OCI-M2 (cell line): Measurements from ENCODE around the gene TIGIT.

Experiments used
- DNase-seq: peaks from one replicate; lab custom pipeline; 2025; ENCODE audit not compliant: unreplicated experiment; lab: John Stamatoyannopoulos, UW

The TIGIT gene

DNA sequence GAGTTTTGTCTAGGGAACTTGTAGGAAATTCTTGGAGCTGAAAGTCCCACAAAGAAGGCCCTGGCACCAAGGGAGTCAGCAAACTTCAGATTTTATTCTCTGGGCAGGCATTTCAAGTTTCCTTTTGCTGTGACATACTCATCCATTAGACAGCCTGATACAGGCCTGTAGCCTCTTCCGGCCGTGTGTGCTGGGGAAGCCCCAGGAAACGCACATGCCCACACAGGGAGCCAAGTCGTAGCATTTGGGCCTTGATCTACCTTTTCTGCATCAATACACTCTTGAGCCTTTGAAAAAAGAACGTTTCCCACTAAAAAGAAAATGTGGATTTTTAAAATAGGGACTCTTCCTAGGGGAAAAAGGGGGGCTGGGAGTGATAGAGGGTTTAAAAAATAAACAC is 15.0 kb downstream of the TIGIT start:
- no peak for DNase-seq

DNA sequence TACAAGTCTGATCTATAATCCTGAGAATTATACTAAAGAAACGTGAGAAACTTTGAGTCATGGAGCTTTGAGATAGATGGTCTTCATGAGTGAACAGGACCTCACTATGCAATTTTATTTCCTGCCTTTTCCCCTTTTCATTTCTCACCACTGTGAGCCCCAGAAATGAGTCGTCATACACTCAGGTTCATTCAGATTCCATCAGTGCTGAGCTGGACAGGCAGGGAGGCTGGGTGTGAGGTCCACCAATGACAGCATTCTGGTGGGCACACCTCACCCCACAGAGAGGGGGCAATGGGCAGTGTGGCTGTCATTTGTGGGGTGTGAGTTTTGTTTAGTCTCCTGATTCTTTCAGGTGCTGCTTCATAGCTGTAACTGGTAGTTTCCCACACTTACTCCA is 16.9 kb downstream of the TIGIT start:
- DNase-seq = no peak

DNA sequence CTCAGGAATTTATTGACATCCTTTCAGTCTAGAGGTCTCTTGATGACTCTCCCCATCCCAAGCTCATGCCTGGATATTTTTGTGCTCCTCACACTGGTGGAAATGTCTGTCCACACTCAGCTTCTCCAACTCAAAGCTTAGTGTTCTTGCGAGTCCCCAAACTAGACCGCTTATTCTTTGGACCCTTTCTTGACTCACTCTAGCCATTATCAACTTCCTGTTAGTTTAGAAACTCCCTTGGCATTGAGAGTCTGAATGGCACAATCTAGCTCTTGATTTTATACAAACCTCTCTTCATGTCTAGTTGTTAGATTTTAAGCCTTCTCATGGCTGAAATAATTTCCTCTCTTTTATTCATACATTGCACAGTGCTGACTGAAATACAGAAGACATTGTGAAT is 19.6 kb downstream of the TIGIT start:
- DNase-seq = no peak

DNA sequence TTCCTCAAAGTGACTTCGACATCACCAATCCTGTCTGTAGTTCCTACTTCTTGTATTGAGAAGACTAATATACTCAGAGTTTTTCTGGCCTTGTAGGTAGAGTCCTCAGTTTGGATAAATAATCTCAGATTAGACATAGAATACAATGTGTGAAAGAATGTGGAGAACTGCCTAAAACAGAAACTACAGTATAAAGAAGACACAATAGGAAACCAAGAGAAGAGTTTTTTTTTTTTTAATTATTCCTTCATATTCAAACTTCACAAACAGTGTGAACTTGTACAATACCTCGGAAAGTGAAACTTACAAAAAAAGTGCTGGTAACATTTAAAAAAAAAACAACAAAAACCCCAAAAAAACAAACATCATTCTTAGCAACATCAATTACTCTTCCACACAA is 20.5 kb downstream of the TIGIT start:
- DNase-seq = no peak

DNA sequence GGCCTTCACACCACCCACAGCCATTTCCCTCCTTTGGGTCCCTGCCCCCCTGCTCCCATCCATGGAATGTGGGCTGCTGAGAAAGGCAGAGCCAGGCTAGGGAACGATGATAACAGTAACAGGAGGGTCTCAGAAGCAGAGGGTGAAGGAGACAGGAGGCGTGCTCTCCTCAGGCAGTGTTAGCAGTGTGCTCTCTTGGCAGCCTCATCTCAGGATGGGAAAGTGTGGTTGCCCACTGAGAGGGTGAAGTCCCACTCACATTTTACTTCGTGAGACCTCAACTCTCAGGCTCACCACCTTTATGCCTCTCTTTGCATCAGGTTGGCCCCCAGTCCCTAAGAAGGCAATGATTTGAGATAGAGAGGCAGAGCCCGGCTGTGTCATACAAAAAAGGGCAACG is 24.5 kb downstream of the TIGIT start:
- no peak for DNase-seq

DNA sequence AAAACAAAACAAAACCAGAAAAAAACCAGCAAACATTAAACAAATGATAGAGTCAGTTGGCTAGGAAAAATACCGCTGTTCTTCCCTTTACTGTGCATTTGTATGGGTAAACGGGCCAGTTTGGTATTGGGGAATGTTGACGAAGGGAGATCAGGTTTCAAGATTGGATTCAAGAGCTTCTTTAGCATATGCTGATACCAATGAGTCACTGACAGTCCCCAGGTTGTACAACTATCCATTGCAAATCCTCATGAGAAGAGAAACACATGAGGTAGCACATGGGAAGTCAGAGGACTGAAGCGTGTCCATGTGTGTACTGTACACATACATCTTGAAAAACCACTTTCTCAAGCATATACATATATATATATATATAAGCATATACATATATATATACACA is 25.6 kb downstream of the TIGIT start:
- DNase-seq = no peak

DNA sequence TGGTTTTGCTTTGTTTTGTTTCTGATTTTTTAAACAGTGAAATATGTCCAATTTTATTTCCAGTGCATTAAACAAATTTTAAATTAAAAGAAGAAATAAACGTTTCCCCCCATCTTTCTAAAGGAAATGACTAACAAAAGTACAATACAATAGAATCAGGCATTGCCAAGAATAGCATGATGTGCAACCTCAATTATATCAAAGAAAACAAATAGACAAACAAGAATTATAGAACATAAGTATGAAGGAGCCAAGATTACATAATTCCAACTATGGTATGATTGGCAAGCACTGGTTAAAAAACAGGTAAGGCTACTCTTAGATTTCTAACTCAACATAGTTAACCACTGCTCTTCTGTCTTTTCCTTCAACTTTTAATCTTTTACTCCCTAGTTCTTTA is 26.4 kb downstream of the TIGIT start:
- DNase-seq = no peak

DNA sequence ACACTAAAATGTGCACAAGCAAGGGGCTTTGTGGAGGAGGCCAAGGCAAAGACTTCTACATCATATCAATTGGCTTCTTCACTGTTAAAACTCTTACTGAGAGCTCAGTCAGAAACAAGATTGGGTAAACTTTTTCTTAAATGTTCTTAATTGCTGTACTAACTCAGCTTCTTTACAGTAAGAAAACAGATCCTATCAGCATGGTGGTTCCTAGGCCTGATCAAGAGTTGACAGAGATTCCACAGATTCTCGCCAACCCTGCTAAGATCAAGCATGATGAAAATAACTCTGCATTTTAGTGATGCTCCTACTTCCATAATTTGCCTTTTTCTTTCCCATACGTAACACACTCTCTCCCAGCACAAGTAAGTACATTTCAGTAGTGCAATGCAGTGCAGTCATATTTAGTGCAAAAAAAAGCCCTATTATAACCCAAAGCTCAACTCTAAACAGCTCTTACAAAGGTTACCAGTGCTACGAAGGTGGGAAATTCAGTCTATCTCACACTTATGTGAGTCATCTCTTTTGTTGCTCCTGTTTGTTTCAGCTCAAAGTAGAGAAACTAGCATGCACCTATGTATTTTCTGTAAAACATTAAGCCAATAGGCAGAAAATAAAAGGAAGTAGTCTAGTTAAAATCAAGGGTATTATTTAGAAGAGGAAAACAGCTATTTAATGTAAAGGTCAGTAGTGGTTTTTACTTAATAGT is 29.9 kb downstream of the TIGIT start:
- no peak for DNase-seq

DNA sequence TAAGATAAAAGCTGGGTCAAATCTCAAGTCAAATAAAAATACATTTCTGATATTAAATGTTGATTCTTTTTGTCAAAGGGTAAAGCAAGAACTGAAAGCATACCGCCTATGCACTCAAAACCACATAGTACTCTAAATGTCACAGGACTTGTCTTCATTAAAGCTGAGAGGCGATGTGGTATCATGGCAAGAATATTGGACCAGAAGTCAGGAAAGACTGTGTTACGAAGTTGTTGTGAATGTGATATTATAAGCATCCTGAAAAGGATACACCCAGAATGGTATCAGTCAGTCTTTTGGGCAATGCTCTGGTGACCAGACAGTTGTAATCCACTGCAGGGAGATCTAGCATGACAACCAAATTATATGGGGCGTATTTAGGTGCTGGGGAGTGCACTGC is 33.8 kb downstream of the TIGIT start:
- no peak for DNase-seq

DNA sequence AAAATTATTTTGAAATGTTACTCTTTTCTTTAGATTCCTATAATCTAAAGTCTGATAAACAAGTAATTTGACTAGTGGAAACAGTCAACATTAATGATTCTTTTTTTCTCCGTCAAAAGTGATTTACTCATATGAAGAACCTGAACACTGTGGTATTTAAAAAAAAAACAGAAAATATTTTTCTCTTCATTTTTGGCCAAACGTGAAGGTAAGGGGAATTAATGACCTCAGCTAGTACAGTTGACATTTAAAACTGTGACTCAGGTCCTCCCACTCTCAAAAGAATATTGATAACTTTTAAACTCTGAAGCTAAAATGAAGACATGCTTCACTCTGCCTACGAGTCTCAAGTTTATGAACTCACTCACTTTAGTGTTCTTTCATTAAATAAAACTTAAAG is 34.5 kb downstream of the TIGIT start:
- DNase-seq = no peak

DNA sequence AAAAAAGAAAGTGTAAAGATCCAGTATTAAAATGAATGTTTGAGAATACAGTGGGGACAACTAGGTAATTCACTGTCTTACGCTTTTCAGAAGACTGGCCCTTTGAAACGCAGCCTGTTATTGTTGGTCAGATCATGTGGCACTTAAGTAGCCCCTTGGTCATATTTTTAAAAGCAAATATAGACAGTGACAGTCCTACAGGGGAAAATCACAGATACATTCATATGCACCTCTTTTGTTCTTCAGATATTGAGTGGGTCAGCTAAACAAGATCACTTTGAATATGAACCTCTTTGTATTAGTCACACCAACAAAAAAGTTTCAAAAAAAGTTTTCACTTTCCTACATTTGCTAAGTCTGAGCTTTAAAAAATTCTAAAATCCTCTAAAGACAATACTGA is 36.0 kb downstream of the TIGIT start:
- no peak for DNase-seq

DNA sequence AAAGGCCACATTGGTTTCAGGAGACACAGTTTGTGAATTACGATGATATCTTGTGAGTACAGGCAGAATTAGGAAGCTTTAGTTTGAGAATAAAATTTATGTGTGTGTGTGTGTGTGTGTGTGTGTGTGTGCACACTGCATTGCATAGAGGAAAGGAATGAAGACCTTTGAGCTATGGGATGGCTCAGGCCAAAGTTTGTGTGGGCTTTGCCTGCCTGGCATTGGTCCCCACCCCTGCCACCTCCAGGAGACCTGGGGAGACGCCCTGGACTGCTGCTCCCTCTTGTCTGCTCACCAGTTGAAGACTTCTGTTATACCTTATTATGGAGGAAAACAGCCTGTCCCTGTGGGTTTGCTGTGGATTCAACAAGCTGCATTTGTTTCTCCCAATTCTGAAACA is 37.2 kb downstream of the TIGIT start:
- DNase-seq = no peak

DNA sequence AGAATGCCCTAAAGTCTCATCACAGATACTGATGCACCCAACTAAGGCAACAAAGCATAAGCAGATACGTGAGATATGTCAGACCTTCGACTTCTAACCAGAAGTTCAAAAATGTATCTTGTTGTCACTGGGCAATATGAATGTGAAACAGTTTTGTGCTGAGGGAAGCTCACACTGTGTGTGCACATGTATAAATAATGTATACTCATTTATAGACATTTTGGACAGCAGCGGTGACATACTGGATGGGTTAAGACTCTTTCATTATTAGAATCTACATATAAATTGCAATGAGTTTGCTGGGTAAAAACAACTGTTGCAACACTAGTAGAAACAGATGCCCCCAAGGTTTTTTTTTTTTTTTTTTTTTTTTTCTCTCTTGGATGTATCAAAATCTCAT is 37.9 kb downstream of the TIGIT start:
- no peak for DNase-seq

DNA sequence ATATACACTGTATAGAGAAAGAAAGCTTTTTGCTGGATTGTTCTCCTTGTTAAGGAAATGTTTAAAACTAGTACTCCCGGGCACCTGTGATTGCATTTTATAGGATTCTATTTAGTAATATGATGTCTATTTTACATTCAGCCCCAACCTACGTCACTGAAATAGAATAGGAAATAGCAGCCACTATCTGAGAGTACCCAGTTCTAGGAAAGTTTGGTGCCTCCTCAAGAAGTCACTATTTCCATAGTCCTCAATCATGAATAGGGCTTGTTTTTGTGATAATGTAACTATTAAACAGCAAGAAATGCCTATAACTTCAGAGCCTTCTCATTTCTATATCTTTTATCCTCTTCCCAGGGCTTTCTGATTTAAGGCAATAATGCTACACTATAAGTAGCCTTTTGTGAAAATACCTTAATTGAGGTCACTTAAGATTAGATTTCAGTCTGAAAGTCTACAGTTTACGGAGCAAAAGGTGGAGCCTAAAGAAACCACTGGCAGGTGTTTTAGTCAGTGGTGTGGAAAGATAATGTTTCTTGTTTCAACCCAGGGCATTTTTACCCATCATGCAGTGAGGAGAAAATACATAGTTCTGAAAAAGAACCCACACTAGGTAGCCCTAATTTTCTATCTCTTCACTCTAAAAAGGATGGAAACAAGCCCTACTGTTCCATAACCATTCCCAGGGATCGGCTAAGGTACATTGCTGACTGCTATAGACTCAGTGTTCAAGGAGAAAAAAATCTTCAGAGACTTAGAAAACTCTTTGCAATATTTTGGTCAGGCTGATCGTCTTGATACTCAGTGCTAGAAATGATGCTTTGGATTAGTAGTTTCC is 38.7 kb downstream of the TIGIT start:
- no peak for DNase-seq

DNA sequence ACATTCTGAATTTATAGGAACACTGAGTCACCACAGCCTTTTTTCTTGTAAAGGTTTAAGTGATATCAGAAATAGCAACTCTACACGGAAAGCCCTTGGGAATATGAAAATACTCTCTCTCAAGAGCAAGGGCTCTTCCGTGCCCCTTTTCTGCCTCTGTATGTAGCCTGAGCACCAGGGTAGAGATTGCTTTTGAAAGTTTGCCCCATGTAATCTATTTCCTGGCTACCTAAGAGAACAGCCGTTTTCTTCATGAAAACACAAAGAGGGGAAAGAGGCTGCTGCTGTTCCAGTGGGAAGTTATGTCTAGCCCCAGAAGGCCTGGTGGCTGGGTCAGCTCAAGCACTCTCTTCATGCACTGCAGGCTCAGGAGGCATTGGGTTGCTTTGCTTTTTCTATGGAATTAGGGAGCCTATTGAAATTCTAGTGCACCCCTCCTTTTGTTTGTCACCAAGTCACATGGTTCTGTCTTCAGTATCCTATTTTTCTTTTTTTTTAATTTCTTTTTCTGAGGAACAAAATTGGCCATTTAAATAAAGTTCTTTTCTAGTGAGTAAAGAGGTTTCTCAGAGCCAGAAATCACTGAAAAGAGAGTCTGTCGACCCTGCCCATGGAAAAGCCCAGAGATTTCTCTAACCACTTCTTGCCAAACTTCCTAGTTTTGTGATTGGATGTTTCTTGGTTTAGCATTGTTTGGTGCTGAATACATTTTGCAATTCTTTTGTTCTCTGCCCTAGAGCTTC is 39.5 kb downstream of the TIGIT start:
- DNase-seq = no peak

DNA sequence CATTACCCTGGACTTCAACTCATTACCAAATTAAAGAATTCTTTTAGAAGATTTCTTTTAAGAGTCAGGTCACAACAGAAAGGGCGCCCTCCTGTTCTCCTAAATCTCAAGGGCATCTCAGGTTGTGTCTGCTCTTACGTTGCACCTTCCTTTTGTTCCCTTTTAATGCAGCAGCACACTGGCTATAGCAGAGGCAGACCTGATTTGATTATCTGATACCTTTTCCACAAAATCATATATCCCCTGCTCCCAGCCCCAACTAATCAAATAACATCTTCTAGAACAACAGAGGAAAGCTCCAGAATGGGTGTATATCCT is 40.1 kb downstream of the TIGIT start:
- DNase-seq = no peak

DNA sequence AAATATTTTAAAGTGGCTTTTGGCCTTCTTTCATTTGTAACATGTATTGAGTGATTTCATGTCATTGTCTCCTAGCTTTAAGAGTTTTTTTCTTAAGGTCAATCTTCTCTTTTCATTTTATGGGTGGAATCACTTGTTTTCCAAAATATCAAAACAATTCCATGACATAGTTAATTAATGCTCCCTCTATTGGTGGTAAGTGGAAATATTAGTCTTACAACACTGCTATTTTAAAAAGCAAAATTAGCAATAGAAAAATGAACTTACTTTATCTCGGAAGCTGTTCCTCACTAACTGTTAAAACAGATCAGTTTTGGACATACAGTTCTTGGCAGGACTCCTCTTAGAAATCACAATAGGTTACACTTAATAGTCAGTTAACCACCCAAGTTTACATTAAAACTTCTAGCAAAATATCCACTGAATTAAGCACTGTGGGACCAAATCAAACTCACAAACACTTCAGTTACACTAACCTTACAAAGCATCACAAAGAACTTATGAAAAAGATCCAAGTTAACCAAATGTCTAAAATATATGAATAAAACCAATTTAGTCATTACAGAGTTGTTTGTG is 42.4 kb downstream of the TIGIT start:
- DNase-seq = no peak

DNA sequence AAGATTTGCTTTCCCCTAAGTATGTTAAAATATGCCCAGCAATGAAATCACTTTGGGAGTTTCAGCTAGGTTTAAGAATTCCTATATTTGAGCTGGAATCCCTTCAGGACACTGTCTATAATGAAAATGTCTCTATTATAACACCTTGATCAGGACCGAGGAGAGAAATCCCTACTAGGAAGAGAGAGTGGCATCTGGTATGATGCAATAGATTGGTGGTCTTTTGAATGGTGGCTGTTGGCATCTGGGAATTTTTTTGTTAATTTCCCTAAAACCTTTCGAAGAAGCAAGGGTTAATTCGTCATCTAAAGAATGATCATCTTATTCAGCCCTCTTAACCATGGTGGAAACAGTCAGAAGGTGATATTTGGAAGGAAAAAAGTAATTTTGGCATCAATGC is 43.0 kb downstream of the TIGIT start:
- no peak for DNase-seq

DNA sequence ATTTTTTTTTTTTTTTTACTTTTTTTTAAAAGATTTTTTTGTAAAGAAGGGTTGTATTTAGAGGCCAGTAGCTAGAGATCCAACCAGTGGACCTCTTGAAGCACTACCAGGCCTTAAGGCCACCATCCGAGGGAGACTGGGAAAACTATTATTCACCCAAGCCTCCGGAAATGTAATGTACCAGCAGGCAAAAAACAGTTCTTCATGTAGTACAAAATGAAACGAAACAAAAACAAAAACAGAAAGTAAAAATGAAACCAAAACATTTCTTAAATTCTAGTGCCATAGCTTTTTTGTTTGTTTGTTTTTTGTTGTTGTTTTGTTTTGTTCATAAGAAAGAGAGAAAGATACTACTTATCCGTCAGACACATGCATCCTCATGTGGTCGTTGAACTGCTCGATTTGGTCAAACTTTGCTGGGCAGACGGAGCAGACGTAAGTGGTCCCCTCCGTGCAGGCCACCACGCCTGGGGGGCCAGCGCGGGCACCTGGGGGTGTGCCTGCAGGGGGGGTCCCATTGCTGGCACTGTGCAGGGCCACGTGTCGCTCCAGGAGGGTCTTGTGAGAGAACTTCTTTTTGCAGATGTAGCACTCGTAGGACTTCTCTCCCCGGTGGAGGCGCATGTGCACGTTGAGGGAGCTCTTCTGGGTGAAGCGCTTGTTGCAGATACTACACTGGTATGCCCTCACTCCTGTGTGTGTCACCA is 45.0 kb downstream of the TIGIT start:
- DNase-seq = no peak

DNA sequence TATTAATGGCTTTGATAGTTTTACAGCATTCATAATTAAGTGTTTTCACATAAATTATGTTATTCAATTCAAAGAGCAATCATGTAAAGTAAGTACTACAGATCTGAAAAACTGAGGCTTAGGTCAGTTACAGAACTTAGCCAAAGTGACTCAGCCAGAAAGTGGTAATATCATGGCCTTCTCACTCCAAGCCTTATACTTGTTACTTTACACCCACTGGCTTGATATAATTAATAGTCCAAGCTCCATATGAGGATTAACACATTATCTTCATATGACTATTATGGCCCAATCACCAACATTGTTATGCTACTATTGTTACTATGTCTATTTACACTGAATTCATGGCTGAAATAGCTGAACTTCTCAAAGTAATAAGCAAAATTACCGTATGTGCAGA is 50.7 kb downstream of the TIGIT start:
- DNase-seq = no peak

DNA sequence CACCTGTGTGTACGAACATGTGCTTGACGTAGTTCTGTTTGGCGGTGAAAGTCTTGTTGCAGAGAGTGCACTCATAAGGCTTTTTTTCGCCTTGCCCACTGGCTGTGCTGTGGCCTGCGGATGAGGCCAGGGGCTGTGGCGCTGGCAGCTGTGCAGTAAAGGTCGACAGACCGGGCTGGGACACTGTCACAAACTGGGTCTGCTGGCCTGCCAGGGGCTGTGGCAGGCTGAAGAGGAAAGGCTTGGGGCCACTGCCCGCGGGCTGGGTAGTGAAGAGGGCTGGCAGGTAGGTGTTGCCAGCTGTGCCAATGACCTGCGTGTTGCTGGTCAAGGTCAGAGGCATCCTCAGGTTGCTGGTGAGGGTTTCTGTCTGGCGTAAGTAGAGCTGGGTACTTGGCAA is 56.4 kb downstream of the TIGIT start:
- no peak for DNase-seq
